HepG2 (cell line): ENCODE data around the gene TPBGL. TPM values are rescaled to one million over a fixed set of nuclear protein-coding genes. Genes with fewer than 3 reads are reported as not detected.

Experiments used
- ATAC-seq: fragments of 200-7000 bp; cut with Tn5 transposase; 3 replicates; pipeline ENCODE4 v1.9.1; 2020; ENCODE audit warnings: mild to moderate bottlenecking, moderate library complexity
- BruUV-seq: library from RNA; stranded (reverse); fragments of 400-500 nt; replicated peaks from 2 replicates; lab custom pipeline; 2021; lab: Mats Ljungman, UMichigan
- CTCF ChIA-PET: fragments of 300-600 bp; formaldehyde crosslinking; extraction: SDS; loops from one replicate; lab custom pipeline; 2021; ENCODE audit warnings: low total read pairs, inconsistent platforms, low intra/inter-chr PET ratio; lab: Yijun Ruan, JAX
- POLR2A ChIA-PET: fragments of 350-600 bp; sonication (Branson Sonifier 250); formaldehyde crosslinking; loops from one replicate; lab custom pipeline; 2020; ENCODE audit warnings: antibody characterized with exemption, inconsistent platforms; lab: Yijun Ruan, JAX
- DNase-seq: peaks from one replicate; pipeline ENCODE4 v3.0.0-alpha.2; 2015; ENCODE audit warnings: low spot score
- FAIRE-seq: peaks from 3 replicates; lab custom pipeline; 2011; peaks lifted over from hg19 to GRCh38; lab: Jason Lieb, UNC
- H2AFZ ChIP-seq: one replicate; pipeline ENCODE4 v1.6.1; 2011; ENCODE audit warnings: low read length, inconsistent platforms
- H3K27ac ChIP-seq: fragments of 300-600 bp; 3 replicates; pipeline ENCODE4 v1.8.0; 2011; ENCODE audit warnings: mixed run types, mild to moderate bottlenecking, mixed read lengths, low read length, inconsistent platforms; ENCODE audit not compliant: insufficient read depth; ENCODE audit errors: extremely low read length
- H3K27me3 ChIP-seq, 2 experiments: fragments of 200-600 bp in 1 of 2; 2 replicates in 1 of 2; 3 replicates in 1 of 2; pipeline versions ENCODE4 v1.6.0 to v1.8.0; 2011; ENCODE audit warnings: low read length in 2 of 2, mild to moderate bottlenecking in 2 of 2, moderate library complexity in 2 of 2, inconsistent platforms in 1 of 2; ENCODE audit not compliant: insufficient read depth in 2 of 2, control insufficient read depth in 1 of 2
- H3K36me3 ChIP-seq, 2 experiments: fragments of 200-600 bp in 1 of 2; replicated peaks in 1 of 2; 2 replicates in 1 of 2; 3 replicates in 1 of 2; pipeline versions ENCODE4 v1.5.1 to v1.8.0; 2011; ENCODE audit warnings: low read length in 2 of 2, inconsistent platforms in 1 of 2; ENCODE audit not compliant: insufficient read depth in 2 of 2, control insufficient read depth in 1 of 2
- H3K4me1 ChIP-seq: 2 replicates; pipeline ENCODE4 v1.5.1; 2012; ENCODE audit warnings: low read length, inconsistent platforms; ENCODE audit not compliant: insufficient read depth
- H3K4me2 ChIP-seq: 2 replicates; pipeline ENCODE4 v1.6.0; 2011; ENCODE audit warnings: low read depth, low read length, inconsistent platforms
- H3K4me3 ChIP-seq, 3 experiments: fragments of 200-600 bp in 1 of 3; sonication (generic), shearing (Covaris generic) in 1 of 3; replicated peaks in 1 of 3; 2 replicates each; pipeline ENCODE4 v1.5.1; 2011 to 2016; ENCODE audit warnings: low read length in 3 of 3, inconsistent platforms in 2 of 3, low read depth in 2 of 3, mild to moderate bottlenecking in 2 of 3, control low read depth in 1 of 3, mixed read lengths in 1 of 3; ENCODE audit not compliant: insufficient read depth in 1 of 3
- H3K79me2 ChIP-seq: one replicate; pipeline ENCODE4 v1.6.1; 2011; ENCODE audit warnings: low read length, inconsistent platforms; ENCODE audit not compliant: insufficient read depth
- H3K9ac ChIP-seq: 2 replicates; pipeline ENCODE4 v1.6.0; 2011; ENCODE audit warnings: mild to moderate bottlenecking, low read depth, low read length, inconsistent platforms; ENCODE audit not compliant: insufficient read depth
- H3K9me3 ChIP-seq: 2 replicates; pipeline ENCODE4 v1.5.1; 2012; ENCODE audit warnings: mild to moderate bottlenecking, low read length
- H4K20me1 ChIP-seq: 2 replicates; pipeline ENCODE4 v1.6.0; 2011; ENCODE audit warnings: inconsistent platforms, mild to moderate bottlenecking, low read length, moderate library complexity; ENCODE audit not compliant: insufficient read depth
- DMAP1 ChIP-seq: IDR thresholded peaks from 2 replicates; pipeline ENCODE4 v1.6.1; 2016
- GPBP1L1 ChIP-seq: sonication (generic); formaldehyde crosslinking; IDR thresholded peaks from 2 replicates; pipeline ENCODE4 v1.5.0; 2020; ENCODE audit warnings: mild to moderate bottlenecking, missing genetic modification reagents
- HCFC1 ChIP-seq: fragments of 150-350 bp; IDR thresholded peaks from 2 replicates; pipeline ENCODE4 v1.6.1; 2014; ENCODE audit warnings: low read depth, low read length
- HNRNPK ChIP-seq: fragments of 200-400 bp; formaldehyde crosslinking; IDR thresholded peaks from 2 replicates; pipeline ENCODE4 v1.6.1; 2018; ENCODE audit warnings: low read length, low read depth, moderate library complexity, mild to moderate bottlenecking; ENCODE audit not compliant: poor library complexity, severe bottlenecking
- HOMEZ ChIP-seq: IDR thresholded peaks from 2 replicates; pipeline ENCODE4 v1.6.1; 2016; ENCODE audit warnings: low read depth
- IKZF1 ChIP-seq: fragments of 450-650 bp; IDR thresholded peaks from 2 replicates; pipeline ENCODE4 v1.7.1; 2016
- ISL2 ChIP-seq: sonication (generic); formaldehyde crosslinking; IDR thresholded peaks from 2 replicates; pipeline ENCODE4 v1.5.0; 2020; ENCODE audit warnings: missing genetic modification reagents
- MAZ ChIP-seq, 2 experiments: sonication (generic) in 1 of 2; formaldehyde crosslinking in 1 of 2; IDR thresholded peaks; 2 replicates each; pipeline versions ENCODE4 v1.5.0 to v1.6.1; 2012 to 2020; ENCODE audit warnings: low read depth in 2 of 2, mild to moderate bottlenecking in 2 of 2, borderline replicate concordance in 1 of 2, improper control_type of control experiment in 1 of 2, low read length in 1 of 2, missing genetic modification reagents in 1 of 2, moderate library complexity in 1 of 2
- MXD1 ChIP-seq: sonication (generic); formaldehyde crosslinking; IDR thresholded peaks from 2 replicates; pipeline ENCODE4 v1.4.0; 2020; ENCODE audit warnings: mild to moderate bottlenecking, missing genetic modification reagents
- SMARCC2 ChIP-seq: fragments of 450-650 bp; IDR thresholded peaks from 2 replicates; pipeline ENCODE4 v1.6.1; 2017; ENCODE audit warnings: antibody characterized with exemption, mild to moderate bottlenecking
- ZBTB7A ChIP-seq: sonication (generic); formaldehyde crosslinking; IDR thresholded peaks from 2 replicates; pipeline ENCODE4 v1.8.0; 2022; ENCODE audit warnings: mild to moderate bottlenecking, missing genetic modification reagents
- ZGPAT ChIP-seq: IDR thresholded peaks from 2 replicates; pipeline ENCODE4 v1.6.1; 2016; ENCODE audit warnings: mild to moderate bottlenecking
- ZNF703 ChIP-seq: sonication (generic); formaldehyde crosslinking; IDR thresholded peaks from 2 replicates; pipeline ENCODE4 v1.5.1; 2020; ENCODE audit warnings: missing genetic modification reagents, mild to moderate bottlenecking, moderate library complexity, borderline replicate concordance
- ZNF740 ChIP-seq: sonication (generic); formaldehyde crosslinking; IDR thresholded peaks from 2 replicates; pipeline ENCODE4 v1.4.0; 2020; ENCODE audit warnings: missing genetic modification reagents
- ZSCAN12 ChIP-seq: sonication (generic); formaldehyde crosslinking; IDR thresholded peaks from 2 replicates; pipeline ENCODE4 v1.9.0; 2021; ENCODE audit warnings: mild to moderate bottlenecking, missing genetic modification reagents
- WGBS: methylation state at CpG from one replicate; pipeline ENCODE4 v1.1.6; 2017; ENCODE audit warnings: low lambda C conversion rate; 5-methylcytosine and 5-hydroxymethylcytosine counted together
- in situ Hi-C: cut with HindIII; loops from 2 replicates; pipeline ENCODE4 v1.10.0; 2017; ENCODE audit warnings: low pct_unique_long_range_greater_than_20kb; ENCODE audit not compliant: extremely low pct_ligation_motif_present
- intact Hi-C: fragments of 100-400 bp; cut with micrococcal nuclease; formaldehyde crosslinking; loops from one replicate; pipeline ENCODE4 v1.10.0; 2022; ENCODE audit not compliant: unreplicated experiment
- polyA plus RNA-seq, 8 experiments: library from polyadenylated mRNA; depleted of rRNA in 3 of 8; stranded (reverse) in 7 of 8; unstranded in 1 of 8; fragments of >200 nt; fragmentation: Illumina TruSeq in 4 of 8; extraction: Trizol in 4 of 8; gene quantifications; 2 replicates each; pipeline versions ENCODE4 v1.2.1 to v1.2.3, GENCODE V29; 2011 to 2016; ENCODE audit warnings: low read depth in 4 of 8, missing spikeins in 1 of 8, mixed read lengths in 1 of 8; ENCODE audit not compliant: insufficient read depth in 1 of 8
- total RNA-seq, 5 experiments: library from RNA; depleted of rRNA; stranded (reverse); fragments of >200 nt; fragmentation: Illumina TruSeq; extraction: Trizol; gene quantifications; 2 replicates each; pipeline ENCODE4 v1.2.3, GENCODE V29; 2016; ENCODE audit warnings: low read depth in 1 of 5

The TPBGL gene
- total and polyA plus RNA-seq, 2 of the 13 experiments (the other 11 are each of a cell fraction or from before 2014, with no cell fraction given), result not detected

- Histone ChIP-seq H3K4me2 (no peak overlapping the region), H3K9ac (no peak overlapping the region), H3K36me3 (peaks cover 34 to 66% of the 10 kb centered on the region in 2 experiments), H3K79me2 (no peaks in the 10 kb centered on the region), H3K4me3 (no peak overlapping the region), H3K9me3 (no peaks in the 10 kb centered on the region), H3K4me1 (peaks cover 15% of the 10 kb centered on the region), H4K20me1 (peaks cover 8% of the 10 kb centered on the region; the same call in 1 of the 2 replicates), H2AFZ (no peak overlapping the region), H3K27ac (no peak overlapping the region), H3K27me3 (no peaks in the 10 kb centered on the region)
- CTCF ChIA-PET, result interaction anchor here (2.9 kb wide), 1 partner anchor 104 kb away, joined by 37 read pairs; no protein-coding TSS in a partner anchor
- POLR2A ChIA-PET, result no interaction called here
- 98% methylated on average over 2 of the region's 5 CpGs for WGBS
- TF ChIP-seq HCFC1 (no peak), DMAP1 (CRISPR knock-in tag) (no peak), HOMEZ (no peak), SMARCC2 (no peak), GPBP1L1 (CRISPR knock-in tag) (no peak), ZNF740 (CRISPR knock-in tag) (no peak), MXD1 (CRISPR knock-in tag) (no peak), ZNF703 (no peak), ZGPAT (no peak), ISL2 (CRISPR knock-in tag) (no peak), IKZF1 (no peak), ZSCAN12 (CRISPR knock-in tag) (no peak), MAZ (IDR thresholded peaks at IDR 0.05; ENCODE audit: borderline replicate concordance, low read depth, low read length) (no peak), MAZ (CRISPR knock-in tag; IDR thresholded peaks at IDR 0.05; ENCODE audit: low read depth) (no peak), ZBTB7A (CRISPR knock-in tag) (no peak), HNRNPK (no peak)
- no TSS peak for BruUV-seq
- no peak for FAIRE-seq
- intact Hi-C loops, result no loop called here
- ATAC-seq, result no peak
- in situ Hi-C loops, result no loop called here
- DNase-seq, result no peak
Measured at GRCh38 chr11:75279273-75279672, 38.7 kb downstream of the TPBGL start.
